ENCODE measurements around the gene CYP21A2.
"Not testable (repeated sequence)": the region's sequence is repeated elsewhere in the genome, so short reads cannot be mapped to it uniquely, and the experiment has no call there.

Gene CYP21A2

GRCh38 chr6:32060966-32061655 lies 22.9 kb downstream of the CYP21A2 start:
- DNase-seq (ENCODE audit: low read depth): no peak
- TF ChIP-seq MAX (IDR thresholded peaks at IDR 0.05; ENCODE audit: low read depth, low read length) (no peak), MYC (IDR thresholded peaks at IDR 0.05; ENCODE audit: low read depth, low read length) (no peak), POLR2A (IDR thresholded peaks at IDR 0.05; ENCODE audit: extremely low read depth, insufficient read length) (no peak)
- TF ChIP-seq, protein P1, sequence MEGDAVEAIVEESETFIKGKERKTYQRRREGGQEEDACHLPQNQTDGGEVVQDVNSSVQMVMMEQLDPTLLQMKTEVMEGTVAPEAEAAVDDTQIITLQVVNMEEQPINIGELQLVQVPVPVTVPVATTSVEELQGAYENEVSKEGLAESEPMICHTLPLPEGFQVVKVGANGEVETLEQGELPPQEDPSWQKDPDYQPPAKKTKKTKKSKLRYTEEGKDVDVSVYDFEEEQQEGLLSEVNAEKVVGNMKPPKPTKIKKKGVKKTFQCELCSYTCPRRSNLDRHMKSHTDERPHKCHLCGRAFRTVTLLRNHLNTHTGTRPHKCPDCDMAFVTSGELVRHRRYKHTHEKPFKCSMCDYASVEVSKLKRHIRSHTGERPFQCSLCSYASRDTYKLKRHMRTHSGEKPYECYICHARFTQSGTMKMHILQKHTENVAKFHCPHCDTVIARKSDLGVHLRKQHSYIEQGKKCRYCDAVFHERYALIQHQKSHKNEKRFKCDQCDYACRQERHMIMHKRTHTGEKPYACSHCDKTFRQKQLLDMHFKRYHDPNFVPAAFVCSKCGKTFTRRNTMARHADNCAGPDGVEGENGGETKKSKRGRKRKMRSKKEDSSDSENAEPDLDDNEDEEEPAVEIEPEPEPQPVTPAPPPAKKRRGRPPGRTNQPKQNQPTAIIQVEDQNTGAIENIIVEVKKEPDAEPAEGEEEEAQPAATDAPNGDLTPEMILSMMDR (IDR thresholded peaks at IDR 0.05; ENCODE audit: low read depth, low read length): no peak
- H3K4me3 ChIP-seq (ENCODE audit: low read depth, low read length): no peak overlapping the region

- H3K4me3 ChIP-seq (ENCODE audit: low read depth, low read length): no peak overlapping the region
- no peak for DNase-seq (ENCODE audit: low read depth)
- TF ChIP-seq, protein P1 (IDR thresholded peaks at IDR 0.05; ENCODE audit: low read depth, low read length): no peak
- TF ChIP-seq MAX (IDR thresholded peaks at IDR 0.05; ENCODE audit: low read depth, low read length) (no peak), MYC (IDR thresholded peaks at IDR 0.05; ENCODE audit: low read depth, low read length) (no peak), POLR2A (IDR thresholded peaks at IDR 0.05; ENCODE audit: extremely low read depth, insufficient read length) (no peak)
These were observed 26.5 kb downstream of the CYP21A2 start for GRCh38 chr6:32064706-32065105.

DNA sequence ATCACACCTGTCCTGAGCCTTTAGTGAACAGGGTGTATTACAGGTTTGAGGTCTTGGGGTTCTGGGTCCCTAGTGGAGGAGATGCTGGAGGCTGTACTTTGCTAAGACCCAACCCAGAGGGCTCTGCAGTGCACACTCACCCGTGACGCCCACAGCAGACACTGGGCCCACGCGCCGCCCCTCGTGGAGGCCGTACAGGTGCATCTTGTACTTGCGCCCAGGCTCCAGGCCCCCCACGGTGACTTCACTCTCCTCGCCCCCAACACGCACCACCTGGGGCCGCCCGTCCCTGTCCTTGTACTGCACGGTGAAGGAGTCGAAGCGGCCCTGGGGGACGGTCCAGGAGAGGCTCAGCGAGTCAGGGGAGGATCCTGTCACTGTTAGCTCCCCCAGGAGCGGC lies 29.3 kb downstream of the CYP21A2 start:
- not testable (repeated sequence) for DNase-seq (ENCODE audit: low read depth); H3K4me3 ChIP-seq (ENCODE audit: low read depth, low read length)

DNA sequence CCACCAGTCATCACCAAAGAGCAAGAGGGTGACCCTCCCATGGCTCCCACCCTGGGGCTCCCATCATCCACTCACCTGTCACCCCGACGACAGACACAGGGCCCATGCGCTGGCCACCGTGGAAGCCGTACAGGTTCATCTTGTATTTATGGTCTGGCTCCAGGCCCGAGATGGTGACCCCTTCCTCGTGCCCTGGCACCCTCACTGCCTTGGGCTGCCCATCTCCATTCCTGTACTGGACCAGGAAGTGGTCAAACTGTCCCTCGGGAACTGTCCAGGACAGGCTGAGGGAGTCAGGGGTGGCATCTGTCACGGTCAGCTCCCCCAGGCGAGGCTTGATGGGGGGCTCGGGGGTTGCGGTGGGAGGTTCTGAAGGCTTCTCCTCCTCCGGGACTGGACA lies 30.1 kb downstream of the CYP21A2 start:
- not testable (repeated sequence) for H3K4me3 ChIP-seq (ENCODE audit: low read depth, low read length); DNase-seq (ENCODE audit: low read depth)

- no peak for DNase-seq (ENCODE audit: low read depth)
- TF ChIP-seq MYC (IDR thresholded peaks at IDR 0.05; ENCODE audit: low read depth, low read length) (no peak), POLR2A (IDR thresholded peaks at IDR 0.05; ENCODE audit: extremely low read depth, insufficient read length) (no peak), MAX (IDR thresholded peaks at IDR 0.05; ENCODE audit: low read depth, low read length) (no peak)
- TF ChIP-seq, protein P1 (IDR thresholded peaks at IDR 0.05; ENCODE audit: low read depth, low read length): no peak
- H3K4me3 ChIP-seq (ENCODE audit: low read depth, low read length): no peak overlapping the region
These were observed 30.7 kb downstream of the CYP21A2 start for GRCh38 chr6:32068867-32069266.

GRCh38 chr6:32069460-32069859 lies 31.2 kb downstream of the CYP21A2 start:
- no peak for DNase-seq (ENCODE audit: low read depth)
- TF ChIP-seq, protein P1 (IDR thresholded peaks at IDR 0.05; ENCODE audit: low read depth, low read length): no peak
- TF ChIP-seq POLR2A (IDR thresholded peaks at IDR 0.05; ENCODE audit: extremely low read depth, insufficient read length) (no peak), MAX (IDR thresholded peaks at IDR 0.05; ENCODE audit: low read depth, low read length) (no peak), MYC (IDR thresholded peaks at IDR 0.05; ENCODE audit: low read depth, low read length) (no peak)

GRCh38 chr6:32069878-32070515 lies 31.8 kb downstream of the CYP21A2 start:
- no peak for TF ChIP-seq POLR2A (IDR thresholded peaks at IDR 0.05; ENCODE audit: extremely low read depth, insufficient read length)
- TF ChIP-seq, protein P1 (IDR thresholded peaks at IDR 0.05; ENCODE audit: low read depth, low read length): no peak
- no peak for TF ChIP-seq MYC (IDR thresholded peaks at IDR 0.05; ENCODE audit: low read depth, low read length)
- TF ChIP-seq MAX (IDR thresholded peaks at IDR 0.05; ENCODE audit: low read depth, low read length): no peak
- no peak for DNase-seq (ENCODE audit: low read depth)
- no peak overlapping the region for H3K4me3 ChIP-seq (ENCODE audit: low read depth, low read length)

More at GRCh38 chr6:32069460-32069859, 31.2 kb downstream of the CYP21A2 start:
- no peak overlapping the region for H3K4me3 ChIP-seq (ENCODE audit: low read depth, low read length)
